Measurements from ENCODE around the gene CFAP58.

DNA sequence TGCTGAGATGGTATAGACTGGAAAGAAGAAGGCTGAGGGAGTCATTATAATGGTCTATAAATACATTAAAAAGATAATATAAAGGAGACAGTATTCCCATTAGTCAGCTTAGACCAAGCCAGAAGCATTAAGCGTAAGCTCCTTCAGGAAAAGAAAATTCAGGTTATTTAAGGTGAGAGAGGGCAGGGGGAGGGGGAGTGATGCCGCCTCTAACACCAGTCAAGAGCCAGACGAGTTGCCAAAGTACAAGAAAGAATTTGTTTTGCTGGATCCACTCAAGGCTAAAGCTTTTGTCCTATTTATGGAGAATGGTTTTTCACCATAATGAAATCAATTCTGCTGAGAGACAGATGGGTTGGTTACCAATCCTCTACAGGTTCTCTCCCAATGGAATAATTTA, 99.3 kb downstream of the CFAP58 start:
- TF ChIP-seq POLR2A (IDR thresholded peaks at IDR 0.05) = no peak
- TF ChIP-seq, protein P1, sequence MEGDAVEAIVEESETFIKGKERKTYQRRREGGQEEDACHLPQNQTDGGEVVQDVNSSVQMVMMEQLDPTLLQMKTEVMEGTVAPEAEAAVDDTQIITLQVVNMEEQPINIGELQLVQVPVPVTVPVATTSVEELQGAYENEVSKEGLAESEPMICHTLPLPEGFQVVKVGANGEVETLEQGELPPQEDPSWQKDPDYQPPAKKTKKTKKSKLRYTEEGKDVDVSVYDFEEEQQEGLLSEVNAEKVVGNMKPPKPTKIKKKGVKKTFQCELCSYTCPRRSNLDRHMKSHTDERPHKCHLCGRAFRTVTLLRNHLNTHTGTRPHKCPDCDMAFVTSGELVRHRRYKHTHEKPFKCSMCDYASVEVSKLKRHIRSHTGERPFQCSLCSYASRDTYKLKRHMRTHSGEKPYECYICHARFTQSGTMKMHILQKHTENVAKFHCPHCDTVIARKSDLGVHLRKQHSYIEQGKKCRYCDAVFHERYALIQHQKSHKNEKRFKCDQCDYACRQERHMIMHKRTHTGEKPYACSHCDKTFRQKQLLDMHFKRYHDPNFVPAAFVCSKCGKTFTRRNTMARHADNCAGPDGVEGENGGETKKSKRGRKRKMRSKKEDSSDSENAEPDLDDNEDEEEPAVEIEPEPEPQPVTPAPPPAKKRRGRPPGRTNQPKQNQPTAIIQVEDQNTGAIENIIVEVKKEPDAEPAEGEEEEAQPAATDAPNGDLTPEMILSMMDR (IDR thresholded peaks at IDR 0.05) = no peak
